ENCODE measurements around the gene ISCU. TPM values are rescaled to one million over a fixed set of nuclear protein-coding genes. Genes with fewer than 3 reads are reported as not detected.

The ISCU gene
- total and polyA plus RNA-seq, 2 of the 8 experiments (the other 6 are each of a cell fraction or from before 2014, with no cell fraction given), result 72.1 to 78.1 TPM

GRCh38 chr12:108523365-108523764, 39.0 kb upstream of the ISCU start (continued):
- no peak for TF ChIP-seq RFX5 (IDR thresholded peaks at IDR 0.05; ENCODE audit: borderline replicate concordance, low read depth, low read length)
- no peak for TF ChIP-seq TCF12 (IDR thresholded peaks at IDR 0.05; ENCODE audit: low read depth, low read length)
- TF ChIP-seq ZNF274 (IDR thresholded peaks at IDR 0.05; ENCODE audit: borderline replicate concordance, extremely low read depth, low read length), result no peak
- no peak for TF ChIP-seq NRF1 (IDR thresholded peaks at IDR 0.05; ENCODE audit: low read depth, low read length)
- TF ChIP-seq RXRA (IDR thresholded peaks at IDR 0.05; ENCODE audit: insufficient read depth, low read depth, low read length), result no peak
- TF ChIP-seq USF2 (IDR thresholded peaks at IDR 0.05; ENCODE audit: low read length), result no peak

All from H1 (cell line).